H9 (cell line): ENCODE data around the gene RPL39L. TPM values are rescaled to one million over a fixed set of nuclear protein-coding genes. Genes with fewer than 3 reads are reported as not detected.

Source experiments
- DNase-seq: peaks from one replicate; pipeline ENCODE4 v3.0.0-alpha.2; 2017
- H2AFZ ChIP-seq: one replicate; pipeline ENCODE4 v1.6.1; 2013; ENCODE audit warnings: mild to moderate bottlenecking, low read length, control low read depth, moderate library complexity
- H2AK5ac ChIP-seq: 2 replicates; pipeline ENCODE4 v1.6.1; 2013; ENCODE audit warnings: low read length, control low read depth, mixed read lengths; ENCODE audit not compliant: insufficient read length
- H2BK120ac ChIP-seq: one replicate; pipeline ENCODE4 v1.6.1; 2013; ENCODE audit warnings: low read depth, mild to moderate bottlenecking, low read length, control low read depth, inconsistent platforms; ENCODE audit not compliant: poor library complexity, severe bottlenecking
- H2BK12ac ChIP-seq: 2 replicates; pipeline ENCODE4 v1.6.1; 2013; ENCODE audit warnings: low read length, control low read depth, mixed read lengths, low read depth; ENCODE audit not compliant: insufficient read length
- H2BK15ac ChIP-seq: 2 replicates; pipeline ENCODE4 v1.6.1; 2013; ENCODE audit warnings: low read depth, low read length, control low read depth
- H2BK20ac ChIP-seq: one replicate; pipeline ENCODE4 v1.6.1; 2013; ENCODE audit warnings: low read depth, mild to moderate bottlenecking, low read length, control low read depth, inconsistent platforms; ENCODE audit not compliant: poor library complexity, severe bottlenecking
- H2BK5ac ChIP-seq: 2 replicates; pipeline ENCODE4 v1.6.1; 2013; ENCODE audit warnings: low read length, control low read depth, mixed read lengths; ENCODE audit not compliant: insufficient read length
- H3K14ac ChIP-seq: 2 replicates; pipeline ENCODE4 v1.6.1; 2013; ENCODE audit warnings: low read length, control low read depth; ENCODE audit not compliant: insufficient read depth
- H3K18ac ChIP-seq: 2 replicates; pipeline ENCODE4 v1.6.1; 2013; ENCODE audit warnings: low read depth, mild to moderate bottlenecking, mixed read lengths, low read length, control low read depth; ENCODE audit not compliant: insufficient read length
- H3K23ac ChIP-seq: 2 replicates; pipeline ENCODE4 v1.6.1; 2013; ENCODE audit warnings: low read length, control low read depth, mixed read lengths, low read depth; ENCODE audit not compliant: insufficient read length
- H3K23me2 ChIP-seq: 2 replicates; pipeline ENCODE4 v1.6.1; 2013; ENCODE audit warnings: low read depth, mild to moderate bottlenecking, mixed read lengths, low read length, control low read depth; ENCODE audit not compliant: insufficient read length, poor library complexity, severe bottlenecking
- H3K27ac ChIP-seq: 2 replicates; pipeline ENCODE4 v1.5.1; 2013; ENCODE audit warnings: low read length, control low read depth, mixed read lengths, low read depth; ENCODE audit not compliant: insufficient read length
- H3K27me3 ChIP-seq: 2 replicates; pipeline ENCODE4 v1.6.1; 2013; ENCODE audit warnings: low read length, control low read depth, inconsistent platforms; ENCODE audit not compliant: insufficient read depth
- H3K4ac ChIP-seq: 2 replicates; pipeline ENCODE4 v1.6.1; 2013; ENCODE audit warnings: low read depth, mild to moderate bottlenecking, control low read depth, inconsistent platforms, low read length, moderate library complexity
- H3K4me1 ChIP-seq: 2 replicates; pipeline ENCODE4 v1.6.1; 2013; ENCODE audit warnings: low read length, control low read depth, inconsistent platforms; ENCODE audit not compliant: insufficient read depth
- H3K4me2 ChIP-seq: 2 replicates; pipeline ENCODE4 v1.6.1; 2013; ENCODE audit warnings: low read length, control low read depth, mixed read lengths; ENCODE audit not compliant: insufficient read length, insufficient read depth
- H3K56ac ChIP-seq: 2 replicates; pipeline ENCODE4 v1.6.1; 2013; ENCODE audit warnings: low read depth, mild to moderate bottlenecking, mixed read lengths, low read length, control low read depth; ENCODE audit not compliant: insufficient read length
- H3K79me1 ChIP-seq: 2 replicates; pipeline ENCODE4 v1.6.1; 2013; ENCODE audit warnings: low read depth, mild to moderate bottlenecking, moderate library complexity, low read length, control low read depth, inconsistent platforms; ENCODE audit not compliant: insufficient read depth, poor library complexity, severe bottlenecking
- H3K79me2 ChIP-seq: 2 replicates; pipeline ENCODE4 v1.6.1; 2013; ENCODE audit warnings: low read length, control low read depth, inconsistent platforms; ENCODE audit not compliant: insufficient read depth
- H3K9ac ChIP-seq: 2 replicates; pipeline ENCODE4 v1.6.1; 2013; ENCODE audit warnings: low read length, control low read depth, mixed read lengths; ENCODE audit not compliant: insufficient read length; ENCODE audit errors: extremely low read depth
- H3K9me3 ChIP-seq: one replicate; pipeline ENCODE4 v1.6.1; 2013; ENCODE audit warnings: low read depth, low read length, inconsistent platforms; ENCODE audit not compliant: control insufficient read depth
- H3T11ph ChIP-seq: one replicate; pipeline ENCODE4 v1.6.1; 2013; ENCODE audit warnings: mild to moderate bottlenecking, low read length, control low read depth, inconsistent platforms
- H4K20me1 ChIP-seq: one replicate; pipeline ENCODE4 v1.6.1; 2013; ENCODE audit not compliant: control insufficient read depth, insufficient read length, insufficient read depth
- H4K5ac ChIP-seq: 2 replicates; pipeline ENCODE4 v1.6.1; 2013; ENCODE audit warnings: low read depth, mild to moderate bottlenecking, mixed read lengths, low read length, control low read depth; ENCODE audit not compliant: insufficient read length
- H4K8ac ChIP-seq: replicated peaks from 2 replicates; pipeline ENCODE4 v1.6.1; 2013; ENCODE audit warnings: low read length, control low read depth, mixed read lengths, low read depth; ENCODE audit not compliant: insufficient read length
- H4K91ac ChIP-seq: 2 replicates; pipeline ENCODE4 v1.6.1; 2013; ENCODE audit warnings: low read depth, mild to moderate bottlenecking, moderate library complexity, mixed read lengths, low read length, control low read depth; ENCODE audit not compliant: insufficient read length
- H3K27ac Mint-ChIP-seq, 3 experiments: 2 replicates in 2 of 3; 3 replicates in 1 of 3; pipeline ENCODE4 v1.8.0; 2020 to 2021; ENCODE audit warnings: mixed read lengths in 3 of 3, mild to moderate bottlenecking in 1 of 3, moderate library complexity in 1 of 3
- H3K27me3 Mint-ChIP-seq: 2 replicates; pipeline ENCODE4 v1.8.0; 2021; ENCODE audit warnings: low read depth, mild to moderate bottlenecking, moderate library complexity, mixed read lengths
- H3K36me3 Mint-ChIP-seq, 3 experiments: 2 replicates in 2 of 3; 3 replicates in 1 of 3; pipeline ENCODE4 v1.8.0; 2020 to 2021; ENCODE audit warnings: low read depth in 3 of 3, mixed read lengths in 3 of 3; ENCODE audit not compliant: insufficient read depth in 1 of 3
- H3K4me1 Mint-ChIP-seq, 2 experiments: 2 replicates each; pipeline ENCODE4 v1.8.0; 2020; ENCODE audit warnings: mixed read lengths in 2 of 2
- H3K4me3 Mint-ChIP-seq, 2 experiments: 2 replicates in 1 of 2; 3 replicates in 1 of 2; pipeline ENCODE4 v1.8.0; 2020 to 2021; ENCODE audit warnings: mild to moderate bottlenecking in 2 of 2, mixed read lengths in 2 of 2, moderate library complexity in 1 of 2
- H3K9me3 Mint-ChIP-seq, 2 experiments: 2 replicates in 1 of 2; 3 replicates in 1 of 2; pipeline ENCODE4 v1.8.0; 2020; ENCODE audit warnings: mild to moderate bottlenecking in 2 of 2, mixed read lengths in 2 of 2, moderate library complexity in 1 of 2
- CTCF ChIP-seq: fragments of 200-600 bp; sonication (generic); conservative IDR thresholded peaks from 3 replicates; pipeline ENCODE4 v1.8.0; 2021; ENCODE audit warnings: antibody characterized with exemption, mild to moderate bottlenecking
- WGBS: extraction: QIAGEN DNeasy Blood & Tissue Kit; methylation state at CpG from one replicate; pipeline ENCODE4 v1.1.7; 2013; ENCODE audit warnings: missing lambda C conversion rate, low lambda C conversion rate, mixed read lengths; ENCODE audit not compliant: insufficient read length; ENCODE audit errors: extremely low coverage; 5-methylcytosine and 5-hydroxymethylcytosine counted together
- total RNA-seq: library from RNA; stranded (reverse); gene quantifications from 2 replicates; pipeline ENCODE4 v1.2.1, GENCODE V29; 2021

RPL39L gene
- total RNA-seq, 1 experiment from 2014 or later, result 71.7 TPM

- Mint-ChIP-seq H3K27me3 (peaks cover 2% of the 10 kb centered on the region; the same call in 1 of the 2 replicates), H3K27ac (peak overlapping the region in 2 of 3 experiments; percentile 84 to 99; a peak in 4 of 7 replicates), H3K9me3 (peaks cover 0 to 2% of the 10 kb centered on the region in 2 experiments; a peak in 1 of 5 replicates)
These were observed 44.0 kb upstream of the RPL39L start for GRCh38 chr3:187183210-187183862.

More at GRCh38 chr3:187183210-187183862, 44.0 kb upstream of the RPL39L start:
- H4K5ac ChIP-seq, result no peak overlapping the region
- no peak overlapping the region for H2BK20ac ChIP-seq
- H3K79me1 ChIP-seq, result no peaks in the 10 kb centered on the region
- no peak overlapping the region for H2AK5ac ChIP-seq
- H3K23me2 ChIP-seq, result no peaks in the 10 kb centered on the region
- H3K4me1 Mint-ChIP-seq, result peaks cover 72 to 80% of the 10 kb centered on the region in 2 experiments
- H3K4me1 ChIP-seq, result peaks cover 20% of the 10 kb centered on the region
- H4K91ac ChIP-seq, result no peak overlapping the region
- H4K20me1 ChIP-seq, result no peaks in the 10 kb centered on the region
- H4K8ac ChIP-seq, result no peak overlapping the region
- H3K4me2 ChIP-seq, result no peak overlapping the region
- H3T11ph ChIP-seq, result no peak overlapping the region
- H3K4ac ChIP-seq, result no peak overlapping the region
- H3K18ac ChIP-seq, result no peak overlapping the region
- no peak for TF ChIP-seq CTCF
- H3K79me2 ChIP-seq, result peaks cover 6% of the 10 kb centered on the region; the same call in 1 of the 2 replicates
- no CpG with 5 or more reads among the region's 7 CpGs for WGBS
- no peaks in the 10 kb centered on the region for H3K9me3 ChIP-seq
- H2BK120ac ChIP-seq, result no peak overlapping the region
- no peak overlapping the region for H2BK15ac ChIP-seq
- no peak overlapping the region for H3K4me3 Mint-ChIP-seq
- 0 out of 2 replicates have a peak overlapping the region, but pooled peaks have one; percentile 27 for H3K14ac ChIP-seq
- DNase-seq, result peak; percentile 73
- H2BK12ac ChIP-seq, result peak overlapping the region; percentile 82
- H3K56ac ChIP-seq, result no peak overlapping the region
- no peak overlapping the region for H2BK5ac ChIP-seq
- peak overlapping the region; percentile 95 for H3K27ac ChIP-seq
- no peak overlapping the region for H3K9ac ChIP-seq
- H3K23ac ChIP-seq, result no peak overlapping the region
- no peak overlapping the region for H2AFZ ChIP-seq
- peaks cover 0 to 22% (median 0%) of the 10 kb centered on the region in 3 experiments; a peak in 3 of 7 replicates for H3K36me3 Mint-ChIP-seq
- no peaks in the 10 kb centered on the region for H3K27me3 ChIP-seq
